Non-pigmented ciliary epithelial cell (primary cell): ENCODE data around the gene DTNB.
"Not testable (repeated sequence)": the region's sequence is repeated elsewhere in the genome, so short reads cannot be mapped to it uniquely, and the experiment has no call there.

Experiments used
- DNase-seq: peaks from one replicate; pipeline ENCODE4 v3.0.0-alpha.2; 2010; ENCODE audit warnings: low read depth

The DTNB gene

DNA sequence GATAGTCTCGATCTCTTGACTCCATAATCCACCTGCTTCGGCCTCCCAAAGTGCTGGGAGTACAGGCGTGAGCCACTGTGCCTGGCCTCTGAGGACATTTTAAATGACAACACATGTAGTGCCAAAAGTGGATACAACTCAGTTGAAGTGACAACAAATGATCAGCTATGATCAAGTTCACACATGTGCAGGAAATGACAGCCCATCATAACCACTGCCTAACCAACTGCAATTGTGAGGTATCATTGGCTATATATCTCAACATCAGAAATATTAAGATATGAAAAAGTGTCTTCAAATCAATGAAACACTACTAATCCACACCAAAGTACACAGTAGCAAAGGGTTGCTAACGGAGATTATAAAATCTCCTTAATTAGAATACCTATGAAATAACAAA is 84.8 kb downstream of the DTNB start:
- DNase-seq = no peak

DNA sequence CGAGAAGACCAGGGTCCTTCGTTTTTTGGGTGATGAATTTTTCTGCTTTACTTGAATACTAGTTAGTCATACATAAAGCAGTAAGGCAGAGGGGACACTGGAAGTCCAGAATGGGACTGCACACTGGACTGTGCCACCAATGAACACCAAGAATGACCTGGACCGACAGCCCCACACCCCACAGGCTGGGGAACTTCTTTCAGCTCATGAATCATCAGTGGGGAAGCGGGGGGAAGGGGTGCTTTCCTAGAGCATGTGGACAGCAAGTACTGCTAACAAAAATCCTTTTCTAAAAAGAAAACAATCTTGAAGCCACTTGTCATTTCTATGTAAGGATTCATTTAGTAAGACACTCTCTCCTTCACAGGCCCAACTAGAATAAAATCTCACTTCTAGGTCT is 86.0 kb downstream of the DTNB start:
- DNase-seq = peak; percentile 26

- DNase-seq = no peak
Measured at GRCh38 chr2:25586726-25587144, 86.6 kb downstream of the DTNB start.

- DNase-seq = no peak
Measured at GRCh38 chr2:25585189-25585588, 88.2 kb downstream of the DTNB start.

GRCh38 chr2:25582077-25582830 is 91.1 kb downstream of the DTNB start:
- no peak for DNase-seq

DNA sequence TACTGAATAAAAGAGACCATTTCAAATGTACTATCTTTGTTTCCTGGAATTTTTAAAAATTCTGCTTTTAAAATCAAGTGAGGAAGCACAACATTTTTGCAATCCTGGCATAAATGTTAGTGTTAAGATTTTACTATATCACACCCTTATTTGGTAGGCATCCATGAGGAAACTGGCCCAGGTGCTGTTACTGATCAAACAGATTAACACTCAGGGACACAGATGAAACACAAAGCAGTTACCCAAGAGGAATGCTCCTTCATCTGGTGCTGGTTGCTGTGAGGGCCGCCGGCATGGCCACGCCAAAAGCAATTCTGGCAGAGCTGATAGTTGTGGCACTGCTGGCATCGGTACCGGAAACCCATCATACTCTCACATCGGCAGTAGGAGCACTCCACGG is 96.8 kb downstream of the DTNB start:
- no peak for DNase-seq

DNA sequence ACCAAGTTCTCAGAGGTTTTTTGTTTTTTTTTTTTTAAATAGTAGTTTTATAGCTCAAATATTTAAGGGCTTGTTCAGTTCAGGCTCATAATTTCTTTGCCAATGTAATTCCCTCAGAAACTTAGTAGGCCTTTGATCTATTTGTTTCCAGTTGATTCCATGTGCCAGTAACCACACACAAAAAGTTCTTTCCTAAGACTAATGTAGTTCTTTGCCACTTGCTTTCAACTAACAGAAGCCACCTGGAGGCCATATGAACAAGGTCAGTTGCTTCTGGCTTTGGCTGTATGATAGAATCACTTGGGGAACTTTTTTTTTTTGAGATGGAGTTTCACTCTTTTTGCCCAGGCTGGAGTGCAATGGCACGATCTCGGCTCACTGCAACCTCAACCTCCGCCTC is 100.7 kb downstream of the DTNB start:
- DNase-seq = no peak

DNA sequence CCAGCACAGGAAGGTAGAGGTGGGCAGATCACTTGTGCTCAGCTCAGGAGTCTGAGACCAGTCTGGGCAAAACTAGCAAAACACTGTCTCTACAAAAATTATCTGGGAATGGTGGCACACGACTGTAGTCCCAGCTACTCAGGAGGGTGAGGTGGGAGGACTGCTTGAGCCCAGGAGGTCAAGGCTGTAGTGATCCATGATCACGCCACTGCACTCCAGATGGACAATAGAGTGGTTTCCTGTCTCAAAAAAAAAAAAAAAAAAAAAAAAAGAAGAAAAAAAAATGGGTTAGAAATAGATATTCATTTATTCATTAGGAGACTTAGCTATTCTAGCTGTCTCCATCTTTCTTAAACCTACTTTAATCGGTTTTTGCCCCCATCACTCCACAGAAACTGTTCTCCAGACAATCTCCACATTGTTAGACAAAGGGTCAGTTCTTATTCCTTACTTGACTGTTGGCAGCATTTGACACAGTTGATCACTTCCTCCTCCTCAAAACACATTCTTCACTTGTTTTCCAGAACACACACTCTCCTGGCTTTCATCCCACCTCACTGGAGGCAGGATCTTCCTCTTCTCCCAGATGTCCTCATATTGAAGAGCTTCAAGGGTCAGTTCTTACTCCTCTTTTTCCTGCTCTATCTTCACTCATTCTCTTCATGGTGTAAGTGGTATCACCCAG is 103.1 kb downstream of the DTNB start:
- no peak for DNase-seq

GRCh38 chr2:25567406-25567805 is 106.0 kb downstream of the DTNB start:
- no peak for DNase-seq

- no peak for DNase-seq
Measured at GRCh38 chr2:25566694-25567093, 106.7 kb downstream of the DTNB start.

DNA sequence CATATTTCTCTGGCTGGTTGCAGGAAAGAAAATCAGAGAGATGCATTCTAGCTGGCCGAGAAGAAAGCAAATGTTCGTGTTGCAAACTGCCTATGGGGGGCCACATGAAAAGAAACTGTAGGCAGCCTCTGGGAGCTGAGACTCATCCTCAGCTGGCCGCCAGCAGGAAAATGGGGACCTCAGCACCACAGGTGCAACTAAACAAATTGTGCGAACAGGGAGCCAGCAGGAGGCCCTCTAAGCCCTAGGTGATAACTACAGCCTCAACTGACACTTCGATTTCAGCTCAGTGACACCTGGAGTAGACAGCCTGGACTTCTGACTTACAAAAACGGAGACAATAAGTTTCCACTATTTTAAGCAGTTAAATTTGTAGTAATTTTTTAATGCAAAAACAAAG is 107.3 kb downstream of the DTNB start:
- no peak for DNase-seq

DNA sequence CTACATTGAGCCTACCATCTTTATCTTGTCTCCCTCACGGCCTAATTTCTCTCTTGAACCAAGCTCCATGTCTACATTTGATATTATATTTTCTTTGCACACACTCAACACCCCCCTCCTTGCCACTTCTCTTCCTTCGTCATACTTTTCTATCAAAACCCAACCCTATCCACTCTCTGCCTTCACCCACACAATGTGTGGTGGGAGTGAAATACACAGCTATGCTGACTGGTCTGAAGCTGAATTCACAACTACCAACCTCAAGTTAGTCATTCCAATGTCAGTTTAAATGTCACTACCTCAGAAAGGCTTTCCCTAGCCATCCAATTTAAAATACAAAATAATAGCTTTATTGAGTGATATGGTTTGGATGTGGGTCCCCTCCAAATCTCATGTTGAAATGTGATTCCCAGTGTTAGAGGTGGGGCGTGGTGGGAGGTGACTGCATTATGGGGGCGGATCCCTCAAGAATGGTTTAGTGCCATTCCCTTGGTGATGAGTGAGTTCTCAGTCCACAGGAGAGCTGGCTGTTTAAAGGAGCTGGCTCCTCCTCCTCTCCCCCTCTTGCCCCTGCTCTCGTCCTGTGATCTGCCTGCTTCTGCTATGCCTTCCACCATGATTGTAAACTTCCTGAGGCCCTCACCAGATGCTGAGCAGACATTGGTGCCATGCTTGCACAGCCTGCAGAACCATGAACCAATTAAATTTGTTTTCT is 112.1 kb downstream of the DTNB start:
- no peak for DNase-seq

DNA sequence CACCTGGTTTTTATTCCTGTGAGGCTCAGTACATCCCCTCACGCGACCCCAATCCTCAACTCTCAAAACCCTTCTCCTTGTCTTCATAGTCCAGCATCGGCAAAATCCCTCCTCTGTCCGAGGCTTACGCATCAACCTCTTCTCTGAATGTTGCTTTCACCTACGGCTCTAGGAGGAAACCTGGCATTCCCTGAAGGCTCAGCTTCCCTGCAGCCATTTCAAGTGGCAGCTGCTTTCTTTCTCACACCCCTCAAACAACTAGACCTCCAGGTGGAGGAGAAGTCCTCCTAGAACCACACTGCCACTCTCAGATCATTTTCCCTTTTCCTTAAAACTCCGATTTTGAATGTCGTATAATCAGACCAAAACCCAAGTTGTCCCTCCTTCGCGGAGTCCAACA is 114.2 kb downstream of the DTNB start:
- no peak for DNase-seq

GRCh38 chr2:25558262-25558661 is 115.1 kb downstream of the DTNB start:
- DNase-seq = peak; percentile 36

DNA sequence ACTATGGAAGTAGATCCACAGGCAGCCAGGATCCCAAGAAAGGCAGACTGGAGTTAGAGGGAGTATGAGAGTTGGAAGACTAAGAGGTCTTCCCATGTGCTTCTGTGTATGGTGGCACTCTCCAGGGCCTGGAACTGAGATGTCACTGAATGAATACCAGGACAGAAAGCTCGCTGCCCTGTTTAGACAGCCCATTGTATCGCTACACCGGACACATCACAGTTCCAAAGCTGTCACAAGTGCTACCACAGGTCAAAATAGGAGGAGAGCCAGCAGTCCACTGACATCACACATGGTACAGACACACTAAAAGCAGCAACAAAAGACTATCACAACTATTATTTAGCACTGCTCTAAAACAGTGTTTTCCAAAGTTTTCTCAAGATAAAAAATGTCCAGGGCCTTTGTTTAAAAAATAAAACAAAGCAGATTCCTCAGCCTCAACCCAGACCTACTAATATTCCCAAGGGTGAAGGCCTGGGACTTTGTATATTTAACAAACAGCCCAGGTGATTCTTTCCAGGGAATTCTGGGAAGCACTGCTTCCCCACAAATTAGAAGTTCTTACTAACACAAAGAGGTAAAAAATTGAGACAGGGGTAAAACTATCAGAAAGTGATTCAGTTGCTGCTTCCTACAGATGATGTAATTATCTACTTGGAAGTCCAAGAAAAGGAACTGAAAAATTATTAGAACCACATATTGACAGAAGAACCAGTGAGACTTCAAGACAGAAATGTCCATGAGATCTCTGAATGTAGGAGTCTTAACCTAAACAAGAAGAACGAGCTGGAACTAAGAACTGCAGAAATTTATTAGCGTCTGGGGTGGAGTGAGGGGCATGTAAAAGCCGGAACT is 116.0 kb downstream of the DTNB start:
- no peak for DNase-seq

GRCh38 chr2:25552318-25552717 is 121.1 kb downstream of the DTNB start:
- DNase-seq = no peak

DNA sequence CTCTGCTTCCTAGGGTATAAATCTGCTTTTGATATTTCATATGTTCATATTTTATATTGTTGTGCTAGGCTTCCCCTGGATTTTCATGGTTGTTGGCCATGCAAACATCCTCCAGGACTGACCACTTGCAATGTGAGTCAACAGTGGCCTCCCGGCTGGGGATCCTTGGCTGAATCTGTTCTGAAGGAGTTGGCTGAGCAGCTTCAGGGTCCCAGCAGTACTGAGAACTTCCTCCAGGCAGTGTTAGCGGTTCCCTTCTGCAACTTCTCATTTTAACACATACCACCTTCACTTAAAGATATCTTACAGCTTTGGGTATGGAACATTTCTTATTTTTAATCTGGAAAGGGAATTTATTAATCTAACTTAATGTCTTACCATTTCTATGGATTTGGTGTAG is 122.1 kb downstream of the DTNB start:
- no peak for DNase-seq

DNA sequence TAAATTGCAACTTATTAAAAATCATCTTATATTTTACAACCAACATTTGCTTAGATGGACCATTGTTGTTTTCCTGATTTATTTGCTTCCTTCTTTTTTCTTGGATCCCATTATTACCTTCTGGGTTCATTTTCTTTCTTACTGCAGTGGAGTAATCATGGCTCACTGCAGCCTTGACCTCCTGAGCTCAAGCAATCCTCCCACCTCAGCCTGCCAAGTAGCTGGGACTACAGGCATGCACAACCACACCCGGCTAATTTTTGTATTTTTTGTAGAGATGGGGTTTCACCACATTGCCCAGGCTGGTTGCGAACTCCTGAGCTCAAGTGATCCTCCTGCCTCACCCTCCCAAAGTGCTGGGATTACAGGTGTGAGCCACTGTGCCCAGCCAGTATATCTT is 123.8 kb downstream of the DTNB start:
- DNase-seq = not testable (repeated sequence)

DNA sequence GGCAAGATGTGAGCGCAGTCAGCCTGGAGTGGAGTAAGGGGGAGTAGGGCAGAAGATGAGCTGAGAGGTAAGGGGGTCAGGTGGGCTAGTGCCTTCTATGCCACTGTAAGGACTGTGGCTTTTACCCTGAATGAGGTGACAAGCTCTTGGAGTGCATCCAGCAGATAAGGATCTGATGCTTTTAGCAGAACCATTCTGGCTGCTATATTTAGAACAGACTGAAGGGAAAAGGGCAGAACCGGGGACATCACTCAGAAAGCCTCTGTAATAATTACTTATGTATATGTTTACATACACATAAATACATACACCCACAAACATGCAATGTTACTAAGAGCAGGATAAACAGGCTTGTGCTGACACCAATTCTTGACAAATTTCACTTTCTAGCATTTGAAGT is 124.8 kb downstream of the DTNB start:
- DNase-seq = no peak

- no peak for DNase-seq
Measured at GRCh38 chr2:25546852-25547251, 126.5 kb downstream of the DTNB start.

- DNase-seq = no peak
Measured at GRCh38 chr2:25545899-25546298, 127.5 kb downstream of the DTNB start.

DNA sequence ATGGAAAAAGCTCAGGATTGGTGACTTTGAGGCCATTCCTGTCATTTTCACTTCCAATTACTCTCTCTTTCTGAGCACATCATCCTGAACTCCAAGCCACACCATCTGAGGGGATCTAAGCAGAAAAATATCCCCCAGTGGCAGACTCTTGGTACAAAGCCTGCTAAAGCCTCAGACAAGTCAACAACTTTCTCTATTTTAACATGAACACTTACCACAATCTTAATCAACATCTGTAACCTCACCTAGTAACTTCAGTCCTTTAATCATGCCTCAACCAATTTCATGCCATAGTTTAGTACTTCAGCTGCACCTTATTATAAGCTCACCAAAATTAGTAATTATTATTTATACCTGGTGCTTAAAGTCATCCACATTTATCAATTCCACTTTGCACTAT is 128.9 kb downstream of the DTNB start:
- no peak for DNase-seq
